Mesothelial cell of epicardium (in vitro differentiated cells): Measurements from ENCODE around the gene NF2. TPM values are rescaled to one million over a fixed set of nuclear protein-coding genes. Genes with fewer than 3 reads are reported as not detected.

Experiments
- total RNA-seq: library from RNA; stranded (reverse); gene quantifications from 3 replicates; pipeline ENCODE4 v1.2.1, GENCODE V29; 2021

Gene NF2
- total RNA-seq, 1 donor from 2014 or later, result 42.1 TPM

Other genes starting within 250 kb of the NF2 start
- 40.3 to 43.9 TPM (median 41.0 TPM) in 3 replicates for gene AP1B1, start 215.1 kb upstream of the NF2 start, total RNA-seq
- gene RFPL1, start 165.1 kb upstream of the NF2 start, total RNA-seq, result 0.29 to 0.63 TPM (median 0.54 TPM) in 3 replicates
- 3.4 to 4.3 TPM (median 3.5 TPM) in 3 replicates for gene NEFH, start 123.4 kb upstream of the NF2 start, total RNA-seq
- 44.8 to 59.6 TPM (median 47.8 TPM) in 3 replicates for gene THOC5, start 49.9 kb upstream of the NF2 start, total RNA-seq
- gene NIPSNAP1, start 22.5 kb upstream of the NF2 start, total RNA-seq, result 134 to 138 TPM (median 137 TPM) in 3 replicates
- gene CABP7, start 116.4 kb downstream of the NF2 start, total RNA-seq, result 0.11 TPM in 1 of 3 replicates, not detected in the others
- gene ZMAT5, start 163.4 kb downstream of the NF2 start, total RNA-seq, result 16.5 to 18.8 TPM (median 17.1 TPM) in 3 replicates
- 72.9 to 88.1 TPM (median 76.6 TPM) in 3 replicates for gene UQCR10, start 163.7 kb downstream of the NF2 start, total RNA-seq
- gene ASCC2, start 234.6 kb downstream of the NF2 start, total RNA-seq, result 53.4 to 58.2 TPM (median 57.1 TPM) in 3 replicates